HEK293T (cell line): Measurements from ENCODE around the gene SCGN.

Source experiments
- CTCF ChIA-PET: fragments of 350-600 bp; formaldehyde crosslinking; extraction: SDS; loops from one replicate; lab custom pipeline; 2021; ENCODE audit warnings: antibody characterized with exemption, inconsistent platforms; lab: Yijun Ruan, JAX
- POLR2A ChIA-PET: fragments of 350-600 bp; formaldehyde crosslinking; extraction: SDS; loops from one replicate; lab custom pipeline; 2020; ENCODE audit warnings: antibody characterized with exemption, inconsistent platforms; lab: Yijun Ruan, JAX
- DNase-seq: peaks from one replicate; pipeline ENCODE4 v3.0.0; 2012; ENCODE audit warnings: mixed read lengths; ENCODE audit errors: extremely low spot score
- ARNT ChIP-seq: fragments of 450-650 bp; IDR thresholded peaks from 2 replicates; pipeline ENCODE4 v1.6.1; 2017; ENCODE audit warnings: mild to moderate bottlenecking
- BHLHE40 ChIP-seq: fragments of 450-650 bp; IDR thresholded peaks from 2 replicates; pipeline ENCODE4 v1.6.1; 2016; ENCODE audit warnings: mild to moderate bottlenecking, moderate library complexity, borderline replicate concordance
- CTBP1 ChIP-seq: fragments of 450-650 bp; IDR thresholded peaks from 2 replicates; pipeline ENCODE4 v1.6.1; 2016; ENCODE audit warnings: borderline replicate concordance
- ELF4 ChIP-seq: fragments of 450-650 bp; IDR thresholded peaks from 2 replicates; pipeline ENCODE4 v1.6.1; 2017; ENCODE audit warnings: antibody characterized with exemption
- FOXA1 ChIP-seq: fragments of 450-650 bp; IDR thresholded peaks from 2 replicates; pipeline ENCODE4 v1.6.1; 2016; ENCODE audit warnings: mild to moderate bottlenecking
- FOXK2 ChIP-seq: fragments of 450-650 bp; IDR thresholded peaks from 2 replicates; pipeline ENCODE4 v1.6.1; 2016; ENCODE audit warnings: mild to moderate bottlenecking
- FOXM1 ChIP-seq: fragments of 450-650 bp; IDR thresholded peaks from 2 replicates; pipeline ENCODE4 v1.6.1; 2017; ENCODE audit warnings: mild to moderate bottlenecking, borderline replicate concordance
- HDGF ChIP-seq: fragments of 450-650 bp; IDR thresholded peaks from 2 replicates; pipeline ENCODE4 v1.6.1; 2017; ENCODE audit warnings: antibody characterized with exemption, borderline replicate concordance
- L3MBTL2 ChIP-seq: fragments of 450-650 bp; conservative IDR thresholded peaks from 2 replicates; pipeline ENCODE4 v1.6.1; 2016; ENCODE audit warnings: mild to moderate bottlenecking
- LEF1 ChIP-seq: fragments of 450-650 bp; IDR thresholded peaks from 2 replicates; pipeline ENCODE4 v1.6.1; 2017; ENCODE audit warnings: mild to moderate bottlenecking, borderline replicate concordance
- NFRKB ChIP-seq: fragments of 450-650 bp; IDR thresholded peaks from 2 replicates; pipeline ENCODE4 v1.6.1; 2016; ENCODE audit warnings: mild to moderate bottlenecking, moderate library complexity
- SP1 ChIP-seq: fragments of 450-650 bp; IDR thresholded peaks from 2 replicates; pipeline ENCODE4 v1.6.1; 2017
- SUZ12 ChIP-seq: fragments of 450-650 bp; IDR thresholded peaks from 2 replicates; pipeline ENCODE4 v1.6.1; 2016; ENCODE audit warnings: mild to moderate bottlenecking
- TARDBP ChIP-seq: fragments of 450-650 bp; IDR thresholded peaks from 2 replicates; pipeline ENCODE4 v1.6.1; 2016
- ZNF384 ChIP-seq: fragments of 450-650 bp; IDR thresholded peaks from 2 replicates; pipeline ENCODE4 v1.6.1; 2016
- TF ChIP-seq, protein P1 (sequence below): fragments of 450-650 bp; IDR thresholded peaks from 2 replicates; pipeline ENCODE4 v1.6.1; 2016

Gene SCGN

DNA sequence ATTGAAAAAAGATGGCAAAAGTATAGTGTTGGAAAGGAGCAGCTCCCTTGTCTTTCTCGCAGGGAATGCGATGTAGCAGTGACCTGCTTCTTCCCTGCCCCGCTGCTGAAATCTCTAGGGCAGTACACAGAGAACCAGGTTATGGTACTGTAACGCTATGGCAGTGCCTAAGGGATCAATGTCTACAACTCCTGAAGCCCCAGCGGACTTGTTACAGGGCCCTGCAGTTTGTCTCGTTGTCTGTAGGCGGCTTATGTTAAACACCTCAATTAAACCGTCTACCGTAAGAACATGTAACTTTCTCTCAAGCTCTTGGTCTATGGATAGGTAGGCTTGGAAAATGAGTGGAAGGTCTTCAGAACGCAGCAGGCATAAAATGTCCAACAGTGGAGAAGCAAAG lies 57.7 kb downstream of the SCGN start:
- DNase-seq, result no peak
- POLR2A ChIA-PET, result no interaction called here
- TF ChIP-seq TARDBP (no peak), BHLHE40 (no peak), FOXK2 (no peak), ELF4 (no peak), LEF1 (no peak), CTBP1 (no peak)
- TF ChIP-seq, protein P1, sequence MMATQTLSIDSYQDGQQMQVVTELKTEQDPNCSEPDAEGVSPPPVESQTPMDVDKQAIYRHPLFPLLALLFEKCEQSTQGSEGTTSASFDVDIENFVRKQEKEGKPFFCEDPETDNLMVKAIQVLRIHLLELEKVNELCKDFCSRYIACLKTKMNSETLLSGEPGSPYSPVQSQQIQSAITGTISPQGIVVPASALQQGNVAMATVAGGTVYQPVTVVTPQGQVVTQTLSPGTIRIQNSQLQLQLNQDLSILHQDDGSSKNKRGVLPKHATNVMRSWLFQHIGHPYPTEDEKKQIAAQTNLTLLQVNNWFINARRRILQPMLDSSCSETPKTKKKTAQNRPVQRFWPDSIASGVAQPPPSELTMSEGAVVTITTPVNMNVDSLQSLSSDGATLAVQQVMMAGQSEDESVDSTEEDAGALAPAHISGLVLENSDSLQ, result no peak
- CTCF ChIA-PET, result interaction anchor here (0.8 kb wide), 1 partner anchor 9 kb away, joined by 4 read pairs; no protein-coding TSS in a partner anchor

DNA sequence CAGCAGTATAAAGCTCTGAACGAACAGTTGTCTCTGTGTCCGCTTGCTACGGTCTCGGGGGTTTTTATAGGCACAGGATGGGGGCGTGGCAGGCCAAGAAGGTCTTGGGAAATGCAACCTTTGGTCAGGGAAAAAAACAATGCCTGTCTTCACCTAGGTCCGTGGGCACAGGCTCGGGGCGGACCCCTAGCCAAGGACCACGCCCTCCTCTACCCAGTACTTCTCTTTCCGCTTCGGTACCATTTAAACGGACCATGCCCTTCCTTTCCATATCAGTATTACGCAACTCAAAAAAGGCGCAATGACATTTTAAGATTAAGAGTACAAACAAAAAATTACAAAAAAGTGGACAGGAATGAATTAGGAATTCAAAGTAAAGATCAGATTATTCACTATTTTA lies 58.3 kb downstream of the SCGN start:
- DNase-seq, result no peak
- ChIA-PET CTCF (no interaction called here), POLR2A (no interaction called here)
- TF ChIP-seq L3MBTL2 (no peak), HDGF (no peak), SUZ12 (no peak), CTBP1 (no peak)

DNA sequence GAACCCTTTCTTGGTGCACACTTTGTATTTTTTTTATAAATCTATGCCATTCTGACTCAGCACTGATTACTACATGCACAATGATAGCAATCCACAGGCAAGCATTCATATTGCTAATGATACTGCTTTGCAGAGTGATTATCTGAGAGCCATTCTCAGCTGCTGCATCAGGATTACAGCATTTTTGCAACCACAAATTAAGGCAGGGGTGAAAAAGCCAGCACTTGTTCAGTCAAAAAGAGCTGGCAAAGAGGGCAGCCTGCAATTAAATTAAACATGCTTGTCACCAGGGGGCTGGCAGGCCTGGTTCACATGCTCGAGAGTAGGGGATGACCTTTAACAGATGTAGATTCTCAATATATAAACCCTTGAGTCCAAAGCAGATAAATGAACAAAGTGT lies 61.8 kb downstream of the SCGN start:
- no peak for TF ChIP-seq ZNF384
- TF ChIP-seq ARNT, result no peak
- no peak for TF ChIP-seq NFRKB
- no peak for DNase-seq
- CTCF ChIA-PET, result no interaction called here
- POLR2A ChIA-PET, result no interaction called here

DNA sequence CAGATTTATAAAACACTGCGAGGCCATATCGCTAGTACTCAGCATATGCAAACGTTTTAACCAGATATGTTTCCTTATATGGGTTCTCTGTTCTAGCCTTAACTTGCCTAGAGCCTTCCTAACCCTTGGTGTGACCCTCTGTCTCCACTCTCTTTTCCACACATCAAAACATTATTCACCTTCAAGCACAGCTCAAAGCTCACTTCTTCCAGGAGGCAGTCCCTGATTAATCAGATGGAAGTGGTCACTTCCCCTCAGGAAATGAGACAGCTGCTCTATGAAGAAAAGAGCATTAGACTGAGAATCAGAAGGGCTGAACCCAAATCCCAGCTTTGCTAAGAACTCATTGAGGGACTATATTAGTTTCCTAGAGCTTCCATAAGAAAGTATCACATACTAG lies 62.8 kb downstream of the SCGN start:
- TF ChIP-seq TARDBP (no peak), NFRKB (no peak), SP1 (no peak), HDGF (no peak), BHLHE40 (no peak), ELF4 (no peak), ZNF384 (no peak), FOXK2 (no peak), FOXA1 (no peak), SUZ12 (no peak), LEF1 (no peak), L3MBTL2 (no peak), ARNT (no peak), FOXM1 (no peak), CTBP1 (no peak)
- TF ChIP-seq, protein P1, result no peak
- DNase-seq, result no peak
- ChIA-PET POLR2A (no interaction called here), CTCF (no interaction called here)

DNA sequence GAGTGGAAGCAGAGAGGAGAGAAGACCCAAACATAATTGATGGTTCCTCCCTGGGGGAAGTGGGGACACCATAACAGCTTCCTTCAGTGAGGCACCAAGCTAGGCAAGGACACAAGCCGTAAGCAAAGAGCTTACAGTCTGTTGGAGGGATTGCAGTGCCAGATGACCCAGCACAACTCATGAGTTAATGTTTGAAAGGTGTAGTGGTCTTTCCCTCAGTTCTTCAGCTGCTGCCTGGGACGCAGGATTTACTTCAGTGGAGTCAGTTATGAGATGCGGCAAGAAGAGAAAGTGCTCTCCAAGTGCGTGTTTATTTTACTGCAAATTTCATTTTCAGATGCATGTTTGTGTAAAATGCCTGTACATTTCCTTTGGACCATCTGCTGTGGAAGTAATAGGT lies 63.8 kb downstream of the SCGN start:
- POLR2A ChIA-PET, result no interaction called here
- TF ChIP-seq HDGF (no peak), L3MBTL2 (no peak), NFRKB (no peak), BHLHE40 (no peak), SUZ12 (no peak), ELF4 (no peak), ZNF384 (no peak), LEF1 (no peak), FOXM1 (no peak)
- CTCF ChIA-PET, result interaction anchor here (0.7 kb wide), 1 partner anchor 45 kb away, joined by 4 read pairs; no protein-coding TSS in a partner anchor
- no peak for DNase-seq

DNA sequence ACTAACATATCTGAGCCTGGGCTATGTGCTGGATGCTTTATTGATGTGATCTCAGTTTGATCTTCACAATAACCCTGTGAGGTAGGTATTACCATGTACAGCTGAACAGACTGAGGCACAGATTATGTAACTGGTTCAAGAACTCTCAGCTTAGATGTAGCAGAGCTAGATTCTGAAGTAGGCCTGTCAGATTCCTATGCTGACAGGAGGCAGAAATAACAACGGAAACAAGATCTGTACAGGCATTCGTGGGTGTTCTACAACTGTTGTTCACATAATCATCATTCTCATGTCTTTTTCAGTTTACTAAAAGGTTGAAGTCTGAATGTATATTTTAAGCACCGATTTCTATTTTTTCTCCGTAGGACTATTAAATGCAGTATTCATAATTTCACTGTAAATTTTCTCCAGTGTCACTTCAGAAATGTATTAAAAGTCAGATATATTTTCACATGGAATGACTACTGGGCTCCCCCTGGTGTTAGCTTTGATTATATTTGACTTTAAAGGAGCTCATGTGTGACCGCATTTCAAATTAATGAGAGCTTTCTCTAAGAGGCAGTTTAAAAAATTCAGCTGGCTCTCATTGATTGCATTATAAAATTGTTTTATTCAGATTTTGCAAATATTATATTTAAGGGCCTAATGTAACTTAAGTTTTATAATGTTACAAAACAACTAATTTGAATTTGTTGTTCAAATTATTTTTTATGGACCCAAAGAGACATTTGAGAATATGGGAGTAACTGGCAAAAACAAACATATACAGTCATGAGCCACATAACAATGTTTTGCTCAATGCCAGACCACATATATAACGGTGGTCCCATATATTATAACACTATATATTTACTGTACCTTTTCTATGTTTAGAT lies 66.1 kb downstream of the SCGN start:
- ChIA-PET POLR2A (no interaction called here), CTCF (interaction anchor here (0.7 to 1.0 kb wide), 11 partner anchors 9 to 793 kb away, joined by 3 to 5 read pairs (median 3); partner anchors contain the start of gene SCGN)
- peak; percentile 20 for DNase-seq
- TF ChIP-seq FOXM1, result no peak
- no peak for TF ChIP-seq NFRKB
- TF ChIP-seq TARDBP, result no peak
- no peak for TF ChIP-seq FOXK2
- TF ChIP-seq LEF1, result no peak
- no peak for TF ChIP-seq FOXA1
- TF ChIP-seq, protein P1, result no peak
- TF ChIP-seq ELF4, result no peak
- no peak for TF ChIP-seq CTBP1
- no peak for TF ChIP-seq HDGF
- no peak for TF ChIP-seq SUZ12
- TF ChIP-seq SP1, result no peak
- no peak for TF ChIP-seq ARNT
